LNCaP clone FGC (cell line): ENCODE data around the gene B4GALNT3.

Experiments used
- DNase-seq: peaks from one replicate; pipeline ENCODE4 v3.0.0-alpha.2; 2011; ENCODE audit warnings: low read depth
- H3K4me3 ChIP-seq: 2 replicates; pipeline ENCODE4 v1.5.1; 2011; ENCODE audit warnings: mild to moderate bottlenecking, low read depth, low read length, control low read depth
- CTCF ChIP-seq: IDR thresholded peaks from 2 replicates; pipeline ENCODE4 v1.5.1; 2012; ENCODE audit warnings: mild to moderate bottlenecking; ENCODE audit not compliant: control insufficient read depth, insufficient read depth; ENCODE audit errors: extremely low read depth

B4GALNT3 gene

GRCh38 chr12:460261-461230 is 807 bp downstream of the B4GALNT3 start:
- no peak for TF ChIP-seq CTCF
- H3K4me3 ChIP-seq = peak overlapping the region; percentile 55
- DNase-seq = no peak

GRCh38 chr12:461425-461824 is 1.7 kb downstream of the B4GALNT3 start:
- H3K4me3 ChIP-seq = no peak overlapping the region
- DNase-seq = no peak
- TF ChIP-seq CTCF = no peak

- no peak for TF ChIP-seq CTCF
- H3K4me3 ChIP-seq = no peak overlapping the region
- DNase-seq = no peak
Observed at GRCh38 chr12:462936-463705, 3.4 kb downstream of the B4GALNT3 start.

GRCh38 chr12:464484-465267 is 4.9 kb downstream of the B4GALNT3 start:
- DNase-seq = no peak
- no peak for TF ChIP-seq CTCF
- no peak overlapping the region for H3K4me3 ChIP-seq

GRCh38 chr12:466039-466438 is 6.3 kb downstream of the B4GALNT3 start:
- no peak for DNase-seq
- no peak for TF ChIP-seq CTCF
- H3K4me3 ChIP-seq = no peak overlapping the region

GRCh38 chr12:466762-467161 is 7.0 kb downstream of the B4GALNT3 start:
- H3K4me3 ChIP-seq = no peak overlapping the region
- no peak for DNase-seq
- no peak for TF ChIP-seq CTCF
